Keratinocyte (primary cell): ENCODE measurements around the gene DVL2. TPM values are rescaled to one million over a fixed set of nuclear protein-coding genes. Genes with fewer than 3 reads are reported as not detected.

ENCODE experiments used
- DNase-seq: peaks from one replicate; pipeline ENCODE4 v3.0.0-alpha.2; 2011; ENCODE audit warnings: low read depth, missing footprints, low spot score
- FAIRE-seq: peaks from 2 replicates; lab custom pipeline; 2011; peaks lifted over from hg19 to GRCh38; lab: Jason Lieb, UNC
- H2AFZ ChIP-seq: 2 replicates; pipeline ENCODE4 v1.6.0; 2012; ENCODE audit warnings: low read length, control low read depth, inconsistent platforms; ENCODE audit not compliant: control insufficient read depth
- H3K27ac ChIP-seq: 2 replicates; pipeline ENCODE4 v1.5.1; 2011; ENCODE audit warnings: low read length; ENCODE audit not compliant: control insufficient read depth, insufficient read depth
- H3K27me3 ChIP-seq: 3 replicates; pipeline ENCODE4 v1.6.0; 2011; ENCODE audit warnings: low read length; ENCODE audit not compliant: control insufficient read depth, insufficient read depth; ENCODE audit errors: extremely low read depth
- H3K36me3 ChIP-seq, 2 experiments: 2 replicates in 1 of 2; 3 replicates in 1 of 2; pipeline ENCODE4 v1.5.1; 2011; ENCODE audit warnings: low read length in 2 of 2, mild to moderate bottlenecking in 1 of 2; ENCODE audit not compliant: control insufficient read depth in 2 of 2, insufficient read depth in 2 of 2; ENCODE audit errors: extremely low read depth in 1 of 2
- H3K4me1 ChIP-seq: 3 replicates; pipeline ENCODE4 v1.5.1; 2011; ENCODE audit warnings: low read length; ENCODE audit not compliant: control insufficient read depth, insufficient read depth; ENCODE audit errors: extremely low read depth
- H3K4me2 ChIP-seq: 3 replicates; pipeline ENCODE4 v1.6.0; 2011; ENCODE audit warnings: low read depth, low read length; ENCODE audit not compliant: control insufficient read depth, insufficient read depth; ENCODE audit errors: extremely low read depth
- H3K4me3 ChIP-seq, 3 experiments: fragments of 200-600 bp in 1 of 3; sonication (generic) in 1 of 3; 2 replicates in 2 of 3; 3 replicates in 1 of 3; pipeline ENCODE4 v1.5.1; 2011 to 2016; ENCODE audit warnings: low read length in 3 of 3, mild to moderate bottlenecking in 3 of 3, control low read depth in 2 of 3, inconsistent platforms in 1 of 3, low read depth in 1 of 3, mixed read lengths in 1 of 3, mixed run types in 1 of 3, moderate library complexity in 1 of 3; ENCODE audit not compliant: control insufficient read depth in 2 of 3, insufficient read depth in 2 of 3; ENCODE audit errors: extremely low read depth in 1 of 3
- H3K79me2 ChIP-seq: 2 replicates; pipeline ENCODE4 v1.6.0; 2012; ENCODE audit warnings: low read length; ENCODE audit not compliant: control insufficient read depth, insufficient read depth
- H3K9ac ChIP-seq: 3 replicates; pipeline ENCODE4 v1.6.0; 2011; ENCODE audit warnings: low read length; ENCODE audit not compliant: control insufficient read depth, insufficient read depth; ENCODE audit errors: extremely low read depth
- H3K9me1 ChIP-seq: 3 replicates; pipeline ENCODE4 v1.6.0; 2011; ENCODE audit warnings: low read length; ENCODE audit not compliant: control insufficient read depth, insufficient read depth; ENCODE audit errors: extremely low read depth
- H3K9me3 ChIP-seq: 2 replicates; pipeline ENCODE4 v1.5.1; 2012; ENCODE audit warnings: low read depth, low read length; ENCODE audit not compliant: control insufficient read depth
- H4K20me1 ChIP-seq: 3 replicates; pipeline ENCODE4 v1.6.0; 2011; ENCODE audit warnings: low read length; ENCODE audit not compliant: control insufficient read depth, insufficient read depth; ENCODE audit errors: extremely low read depth
- CTCF ChIP-seq, 3 experiments: IDR thresholded peaks in 1 of 3; conservative IDR thresholded peaks in 1 of 3; optimal IDR thresholded peaks in 1 of 3; 2 replicates in 2 of 3; 3 replicates in 1 of 3; pipeline versions ENCODE3 to v1.5.1; 2011; ENCODE audit warnings: low read length in 3 of 3, mild to moderate bottlenecking in 3 of 3, moderate library complexity in 2 of 3, control low read depth in 1 of 3, inconsistent platforms in 1 of 3; ENCODE audit not compliant: insufficient read depth in 2 of 3; ENCODE audit errors: extremely low read depth in 1 of 3
- EZH2 ChIP-seq: IDR thresholded peaks from one replicate; pipeline ENCODE4 v1.6.1; 2012; ENCODE audit warnings: inconsistent platforms, mild to moderate bottlenecking, low read length, moderate library complexity
- dilution Hi-C: fragments of 300-500 bp; cut with MboI; formaldehyde crosslinking; loops from one replicate; pipeline ENCODE4 v1.7.0; 2020; ENCODE audit warnings: low sequenced_read_pairs; ENCODE audit not compliant: extremely low pct_ligation_motif_present
- polyA plus RNA-seq, 5 experiments: library from polyadenylated mRNA; depleted of rRNA in 3 of 5; stranded (reverse) in 3 of 5; stranded (forward) in 1 of 5; unstranded in 1 of 5; fragments of >200 nt; gene quantifications; 1 replicate in 1 of 5; 2 replicates in 3 of 5; 3 replicates in 1 of 5; pipeline versions ENCODE4 v1.2.1 to v1.2.3, GENCODE V29; 2011 to 2012; ENCODE audit warnings: missing spikeins in 2 of 5, low read depth in 1 of 5, low replicate concordance in 1 of 5

The DVL2 gene
- polyA plus RNA-seq, 1 donor (not counting 4 experiments of a cell fraction or from before 2014, with no cell fraction given): 3.7 TPM

- peaks cover 16% of the 10 kb centered on the region for H3K4me1 ChIP-seq
- no peak overlapping the region for H3K4me2 ChIP-seq
- H3K36me3 ChIP-seq: no peaks in the 10 kb centered on the region
- no peak overlapping the region for H3K4me3 ChIP-seq
- peaks cover 42% of the 10 kb centered on the region for H3K27me3 ChIP-seq
- no peak for FAIRE-seq
- H3K79me2 ChIP-seq: no peaks in the 10 kb centered on the region
- dilution Hi-C loops: no loop called here
- no peak for DNase-seq
- H3K9me3 ChIP-seq: no peaks in the 10 kb centered on the region
- H3K9ac ChIP-seq: no peak overlapping the region
- no peaks in the 10 kb centered on the region for H3K9me1 ChIP-seq
- TF ChIP-seq CTCF (optimal IDR thresholded peaks at IDR 0.05 in 1 of 3, IDR thresholded peaks at IDR 0.05 in 1 of 3, conservative IDR thresholded peaks at IDR 0.05 in 1 of 3; ENCODE audit: extremely low read depth in 1 of 3, insufficient read depth in 2 of 3, low read length in 3 of 3) (peak in 2 of 3 experiments; percentile 11 to 21), EZH2 (no peak)
- no peak overlapping the region for H3K27ac ChIP-seq
- no peaks in the 10 kb centered on the region for H4K20me1 ChIP-seq
- H2AFZ ChIP-seq: no peak overlapping the region
These were observed 48.5 kb upstream of the DVL2 start for GRCh38 chr17:7282752-7283321.

GRCh38 chr17:7281953-7282751 is 47.8 kb upstream of the DVL2 start:
- Histone ChIP-seq H3K79me2 (no peaks in the 10 kb centered on the region), H3K4me3 (peak overlapping the region; percentile 38 to 78 (median 66)), H4K20me1 (no peaks in the 10 kb centered on the region), H3K9ac (no peak overlapping the region), H3K27ac (no peak overlapping the region), H3K36me3 (no peaks in the 10 kb centered on the region), H3K9me1 (no peaks in the 10 kb centered on the region), H3K4me2 (peak overlapping the region; percentile 98), H3K27me3 (peaks cover 36% of the 10 kb centered on the region), H2AFZ (no peak overlapping the region), H3K9me3 (no peaks in the 10 kb centered on the region), H3K4me1 (peaks cover 16% of the 10 kb centered on the region)
- peak; percentile 27 for TF ChIP-seq EZH2
- no peak for TF ChIP-seq CTCF (optimal IDR thresholded peaks at IDR 0.05 in 1 of 3, IDR thresholded peaks at IDR 0.05 in 1 of 3, conservative IDR thresholded peaks at IDR 0.05 in 1 of 3; ENCODE audit: extremely low read depth in 1 of 3, insufficient read depth in 2 of 3, low read length in 3 of 3)
- dilution Hi-C loops: no loop called here
- no peak for FAIRE-seq
- DNase-seq: no peak
